ENCODE data around the gene HNF1A.
A peak's percentile ranks its signal among the peaks of the same experiment; 100 is the strongest.

HNF1A gene

GRCh38 chr12:121025442-121026226 is 47.3 kb downstream of the HNF1A start:
- Histone ChIP-seq H3K9ac (ENCODE audit: low read length) (no peak overlapping the region), H3K27ac (ENCODE audit: low read depth, low read length) (no peak overlapping the region), H3K79me2 (ENCODE audit: control insufficient read depth, insufficient read depth, low read length, poor library complexity) (no peaks in the 10 kb centered on the region), H4K8ac (ENCODE audit: low read depth, low read length) (no peak overlapping the region), H3K4me3 (ENCODE audit: low read depth, low read length) (no peak overlapping the region), H2BK12ac (ENCODE audit: low read length) (peak overlapping the region; percentile 18), H2BK120ac (ENCODE audit: insufficient read depth, low read length, poor library complexity) (peak overlapping the region; percentile 15), H3K27me3 (ENCODE audit: insufficient read depth, low read length) (no peaks in the 10 kb centered on the region), H4K12ac (ENCODE audit: low read depth, low read length) (no peak overlapping the region), H3K36me3 (ENCODE audit: control insufficient read depth in 1 of 2, insufficient read depth in 2 of 2, low read length in 2 of 2) (no peaks in the 10 kb centered on the region), H2AK5ac (ENCODE audit: low read length) (peak overlapping the region; percentile 53), H3K4me1 (ENCODE audit: control insufficient read depth in 1 of 2, insufficient read depth in 2 of 2, low read length in 2 of 2) (peaks cover 4 to 7% of the 10 kb centered on the region in 2 experiments), H2AFZ (ENCODE audit: insufficient read depth, low read length, poor library complexity) (no peak overlapping the region), H3K23ac (ENCODE audit: low read length) (no peak overlapping the region), H3K18ac (ENCODE audit: low read length) (no peak overlapping the region), H3K4ac (ENCODE audit: low read depth, low read length) (no peak overlapping the region), H3K4me2 (ENCODE audit: low read length) (no peak overlapping the region), H2BK5ac (ENCODE audit: low read depth, low read length, poor library complexity) (no peak overlapping the region), H3K79me1 (ENCODE audit: low read length) (no peaks in the 10 kb centered on the region), H3K9me3 (ENCODE audit: insufficient read depth, low read depth, low read length) (no peaks in the 10 kb centered on the region), H3K14ac (ENCODE audit: low read length) (peak overlapping the region; percentile 53), H4K91ac (ENCODE audit: low read depth, low read length) (peak overlapping the region; percentile 19)
- no peak for DNase-seq
- WGBS (ENCODE audit: extremely low coverage, insufficient coverage, insufficient read length): no CpG with 5 or more reads among the region's 11 CpGs

GRCh38 chr12:121026274-121027045 is 48.1 kb downstream of the HNF1A start:
- Histone ChIP-seq H2BK12ac (ENCODE audit: low read length) (no peak overlapping the region), H4K8ac (ENCODE audit: low read depth, low read length) (no peak overlapping the region), H3K4ac (ENCODE audit: low read depth, low read length) (no peak overlapping the region), H3K4me2 (ENCODE audit: low read length) (no peak overlapping the region), H3K4me3 (ENCODE audit: low read depth, low read length) (no peak overlapping the region), H2AFZ (ENCODE audit: insufficient read depth, low read length, poor library complexity) (no peak overlapping the region), H3K14ac (ENCODE audit: low read length) (no peak overlapping the region), H3K79me2 (ENCODE audit: control insufficient read depth, insufficient read depth, low read length, poor library complexity) (no peaks in the 10 kb centered on the region), H3K27ac (ENCODE audit: low read depth, low read length) (no peak overlapping the region), H3K36me3 (ENCODE audit: control insufficient read depth in 1 of 2, insufficient read depth in 2 of 2, low read length in 2 of 2) (no peaks in the 10 kb centered on the region), H3K18ac (ENCODE audit: low read length) (no peak overlapping the region), H3K9me3 (ENCODE audit: insufficient read depth, low read depth, low read length) (no peaks in the 10 kb centered on the region), H3K4me1 (ENCODE audit: control insufficient read depth in 1 of 2, insufficient read depth in 2 of 2, low read length in 2 of 2) (peaks cover 4 to 7% of the 10 kb centered on the region in 2 experiments), H3K23ac (ENCODE audit: low read length) (no peak overlapping the region), H4K12ac (ENCODE audit: low read depth, low read length) (no peak overlapping the region), H3K27me3 (ENCODE audit: insufficient read depth, low read length) (no peaks in the 10 kb centered on the region), H2BK5ac (ENCODE audit: low read depth, low read length, poor library complexity) (no peak overlapping the region), H2AK5ac (ENCODE audit: low read length) (no peak overlapping the region), H2BK120ac (ENCODE audit: insufficient read depth, low read length, poor library complexity) (no peak overlapping the region), H3K79me1 (ENCODE audit: low read length) (no peaks in the 10 kb centered on the region), H3K9ac (ENCODE audit: low read length) (no peak overlapping the region), H4K91ac (ENCODE audit: low read depth, low read length) (no peak overlapping the region)
- WGBS (ENCODE audit: extremely low coverage, insufficient coverage, insufficient read length): no CpG with 5 or more reads among the region's 10 CpGs
- DNase-seq: no peak

- Histone ChIP-seq H3K9ac (ENCODE audit: low read length) (no peak overlapping the region), H3K36me3 (ENCODE audit: control insufficient read depth in 1 of 2, insufficient read depth in 2 of 2, low read length in 2 of 2) (no peaks in the 10 kb centered on the region), H4K91ac (ENCODE audit: low read depth, low read length) (no peak overlapping the region), H3K18ac (ENCODE audit: low read length) (no peak overlapping the region), H3K4me1 (ENCODE audit: control insufficient read depth in 1 of 2, insufficient read depth in 2 of 2, low read length in 2 of 2) (peaks cover 3 to 6% of the 10 kb centered on the region in 2 experiments), H3K14ac (ENCODE audit: low read length) (no peak overlapping the region), H3K27ac (ENCODE audit: low read depth, low read length) (no peak overlapping the region), H2BK120ac (ENCODE audit: insufficient read depth, low read length, poor library complexity) (no peak overlapping the region), H3K4ac (ENCODE audit: low read depth, low read length) (no peak overlapping the region), H4K12ac (ENCODE audit: low read depth, low read length) (no peak overlapping the region), H3K4me3 (ENCODE audit: low read depth, low read length) (no peak overlapping the region), H2BK5ac (ENCODE audit: low read depth, low read length, poor library complexity) (no peak overlapping the region), H4K8ac (ENCODE audit: low read depth, low read length) (no peak overlapping the region), H3K9me3 (ENCODE audit: insufficient read depth, low read depth, low read length) (no peaks in the 10 kb centered on the region), H2BK12ac (ENCODE audit: low read length) (no peak overlapping the region), H3K79me1 (ENCODE audit: low read length) (no peaks in the 10 kb centered on the region), H2AK5ac (ENCODE audit: low read length) (no peak overlapping the region), H2AFZ (ENCODE audit: insufficient read depth, low read length, poor library complexity) (no peak overlapping the region), H3K27me3 (ENCODE audit: insufficient read depth, low read length) (no peaks in the 10 kb centered on the region), H3K23ac (ENCODE audit: low read length) (no peak overlapping the region), H3K79me2 (ENCODE audit: control insufficient read depth, insufficient read depth, low read length, poor library complexity) (no peaks in the 10 kb centered on the region), H3K4me2 (ENCODE audit: low read length) (no peak overlapping the region)
- DNase-seq: peak in 1 of 2 donors; percentile 33
- WGBS (ENCODE audit: extremely low coverage, insufficient coverage, insufficient read length): no CpG with 5 or more reads among the region's 10 CpGs
These were observed 52.4 kb downstream of the HNF1A start for GRCh38 chr12:121030576-121031212.

GRCh38 chr12:121033625-121034349 is 55.4 kb downstream of the HNF1A start:
- H3K79me1 ChIP-seq (ENCODE audit: low read length): no peaks in the 10 kb centered on the region
- no peak overlapping the region for H2BK5ac ChIP-seq (ENCODE audit: low read depth, low read length, poor library complexity)
- H3K27ac ChIP-seq (ENCODE audit: low read depth, low read length): no peak overlapping the region
- no peak overlapping the region for H4K8ac ChIP-seq (ENCODE audit: low read depth, low read length)
- WGBS (ENCODE audit: extremely low coverage, insufficient coverage, insufficient read length): no CpG with 5 or more reads among the region's 10 CpGs
- no peak overlapping the region for H4K12ac ChIP-seq (ENCODE audit: low read depth, low read length)
- H3K4ac ChIP-seq (ENCODE audit: low read depth, low read length): no peak overlapping the region
- H3K14ac ChIP-seq (ENCODE audit: low read length): no peak overlapping the region
- no peak overlapping the region for H3K18ac ChIP-seq (ENCODE audit: low read length)
- no peak overlapping the region for H2BK120ac ChIP-seq (ENCODE audit: insufficient read depth, low read length, poor library complexity)
- no peak overlapping the region for H2AFZ ChIP-seq (ENCODE audit: insufficient read depth, low read length, poor library complexity)
- no peak overlapping the region for H3K4me3 ChIP-seq (ENCODE audit: low read depth, low read length)
- H3K4me2 ChIP-seq (ENCODE audit: low read length): no peak overlapping the region
- no peak overlapping the region for H2BK12ac ChIP-seq (ENCODE audit: low read length)
- no peaks in the 10 kb centered on the region for H3K36me3 ChIP-seq (ENCODE audit: control insufficient read depth in 1 of 2, insufficient read depth in 2 of 2, low read length in 2 of 2)
- no peak overlapping the region for H4K91ac ChIP-seq (ENCODE audit: low read depth, low read length)
- H3K27me3 ChIP-seq (ENCODE audit: insufficient read depth, low read length): no peaks in the 10 kb centered on the region
- no peaks in the 10 kb centered on the region for H3K9me3 ChIP-seq (ENCODE audit: insufficient read depth, low read depth, low read length)
- H3K79me2 ChIP-seq (ENCODE audit: control insufficient read depth, insufficient read depth, low read length, poor library complexity): no peaks in the 10 kb centered on the region
- DNase-seq: no peak
- H2AK5ac ChIP-seq (ENCODE audit: low read length): no peak overlapping the region
- H3K4me1 ChIP-seq (ENCODE audit: control insufficient read depth in 1 of 2, insufficient read depth in 2 of 2, low read length in 2 of 2): no peaks in the 10 kb centered on the region
- H3K9ac ChIP-seq (ENCODE audit: low read length): no peak overlapping the region
- H3K23ac ChIP-seq (ENCODE audit: low read length): no peak overlapping the region

All from trophoblast cell (in vitro differentiated cells and primary cell).